ENCODE measurements around the gene DGKZ. TPM values are rescaled to one million over a fixed set of nuclear protein-coding genes. Genes with fewer than 3 reads are reported as not detected.

The DGKZ gene
- total and polyA plus RNA-seq, 2 experiments from 2014 or later: 45.1 to 170 TPM

GRCh38 chr11:46381048-46381818 lies 34.0 kb downstream of the DGKZ start, which contains the start of gene MDK (continued):
- no peak for TF ChIP-seq CTCF (conservative IDR thresholded peaks at IDR 0.05; ENCODE audit: low read depth in 2 of 2)
- TF ChIP-seq ZNF114 (CRISPR knock-in tag; IDR thresholded peaks at IDR 0.05): no peak
- TF ChIP-seq NANOG (IDR thresholded peaks at IDR 0.05; ENCODE audit: borderline replicate concordance): no peak
- no peak for TF ChIP-seq JUNB (IDR thresholded peaks at IDR 0.05; ENCODE audit: unreplicated experiment)
- TF ChIP-seq ZNF462 (CRISPR knock-in tag; IDR thresholded peaks at IDR 0.05): no peak
- no peak for TF ChIP-seq CREB1 (CRISPR knock-in tag; IDR thresholded peaks at IDR 0.05; ENCODE audit: low read depth)

Data from GM23338 (cell line).